KMS-11 (cell line): ENCODE measurements around the gene HMX2.

Experiments used
- H2AFZ ChIP-seq: fragments of 200-600 bp; sonication (generic); 2 replicates; pipeline ENCODE4 v1.6.1; 2016; ENCODE audit warnings: antibody characterized with exemption, mixed run types, low read depth
- H3K27ac ChIP-seq: fragments of 200-600 bp; sonication (generic); 2 replicates; pipeline ENCODE4 v1.6.1; 2016; ENCODE audit warnings: mild to moderate bottlenecking, mixed run types
- H3K27me3 ChIP-seq: fragments of 200-600 bp; sonication (generic); 2 replicates; pipeline ENCODE4 v1.6.1; 2017; ENCODE audit warnings: mild to moderate bottlenecking, low read depth, mixed run types, moderate library complexity; ENCODE audit not compliant: insufficient read depth
- H3K36me3 ChIP-seq: fragments of 200-600 bp; sonication (generic); 2 replicates; pipeline ENCODE4 v1.6.1; 2017; ENCODE audit warnings: mild to moderate bottlenecking, mixed run types; ENCODE audit not compliant: insufficient read depth
- H3K4me1 ChIP-seq: fragments of 200-600 bp; sonication (generic); 2 replicates; pipeline ENCODE4 v1.6.1; 2016; ENCODE audit warnings: mild to moderate bottlenecking, low read depth, mixed run types; ENCODE audit not compliant: poor library complexity, severe bottlenecking
- H3K4me2 ChIP-seq: fragments of 200-600 bp; sonication (generic); 2 replicates; pipeline ENCODE4 v1.7.0; 2016; ENCODE audit warnings: mild to moderate bottlenecking, mixed run types
- H3K4me3 ChIP-seq: fragments of 200-600 bp; sonication (generic); IDR thresholded peaks from 2 replicates; pipeline ENCODE4 v1.6.1; 2017; ENCODE audit warnings: low read depth, low read length, mixed read lengths; ENCODE audit not compliant: insufficient read depth
- H3K79me2 ChIP-seq: fragments of 200-600 bp; sonication (generic); 2 replicates; pipeline ENCODE4 v1.6.1; 2016; ENCODE audit warnings: low read depth, mixed run types; ENCODE audit not compliant: insufficient read depth
- H3K9ac ChIP-seq: fragments of 200-600 bp; sonication (generic); 2 replicates; pipeline ENCODE4 v1.6.1; 2016; ENCODE audit warnings: mild to moderate bottlenecking, mixed run types
- H4K20me1 ChIP-seq: fragments of 200-600 bp; sonication (generic); 2 replicates; pipeline ENCODE4 v1.6.1; 2016; ENCODE audit warnings: mild to moderate bottlenecking, mixed run types; ENCODE audit not compliant: insufficient read depth
- CTCF ChIP-seq: fragments of 200-600 bp; sonication (generic); conservative IDR thresholded peaks from 2 replicates; pipeline ENCODE4 v1.6.1; 2017; ENCODE audit warnings: low read depth, mild to moderate bottlenecking, antibody characterized with exemption, low read length, moderate library complexity, mixed read lengths

The HMX2 gene

GRCh38 chr10:123134343-123134914 is 13.5 kb upstream of the HMX2 start:
- H2AFZ ChIP-seq = no peak overlapping the region
- no peak overlapping the region for H3K9ac ChIP-seq
- no peaks in the 10 kb centered on the region for H3K27me3 ChIP-seq
- H3K27ac ChIP-seq = no peak overlapping the region
- no peak overlapping the region for H3K4me2 ChIP-seq
- no peaks in the 10 kb centered on the region for H4K20me1 ChIP-seq
- no peak overlapping the region for H3K4me3 ChIP-seq
- H3K36me3 ChIP-seq = no peaks in the 10 kb centered on the region
- no peak for TF ChIP-seq CTCF
- no peaks in the 10 kb centered on the region for H3K79me2 ChIP-seq
- no peaks in the 10 kb centered on the region for H3K4me1 ChIP-seq

GRCh38 chr10:123134915-123135414 is 13.0 kb upstream of the HMX2 start:
- H3K4me1 ChIP-seq = no peaks in the 10 kb centered on the region
- H3K27me3 ChIP-seq = no peaks in the 10 kb centered on the region
- H2AFZ ChIP-seq = no peak overlapping the region
- no peaks in the 10 kb centered on the region for H4K20me1 ChIP-seq
- no peaks in the 10 kb centered on the region for H3K79me2 ChIP-seq
- no peak overlapping the region for H3K27ac ChIP-seq
- no peak for TF ChIP-seq CTCF
- no peak overlapping the region for H3K4me3 ChIP-seq
- H3K9ac ChIP-seq = no peak overlapping the region
- H3K36me3 ChIP-seq = no peaks in the 10 kb centered on the region
- H3K4me2 ChIP-seq = no peak overlapping the region

GRCh38 chr10:123135415-123136141 is 12.4 kb upstream of the HMX2 start, which contains the start of gene HMX3:
TSS of gene HMX3 (plus strand) at chr10:123135970. CDS start at chr10:123136051, 81 bp downstream.
- Histone ChIP-seq H3K4me2 (no peak within 1 kb of the TSS), H3K9ac (no peak within 1 kb of the TSS), H3K4me3 (no peak within 1 kb of the TSS)

GRCh38 chr10:123136221-123136805 is 11.6 kb upstream of the HMX2 start:
- Histone ChIP-seq H3K79me2 (no peaks in the 10 kb centered on the region), H3K27me3 (no peaks in the 10 kb centered on the region), H3K27ac (no peak overlapping the region), H4K20me1 (no peaks in the 10 kb centered on the region), H3K36me3 (no peaks in the 10 kb centered on the region), H3K4me2 (no peak overlapping the region), H3K4me3 (no peak overlapping the region), H3K9ac (no peak overlapping the region), H3K4me1 (no peaks in the 10 kb centered on the region), H2AFZ (no peak overlapping the region)
- TF ChIP-seq CTCF = no peak

More at GRCh38 chr10:123135415-123136141, 12.4 kb upstream of the HMX2 start, which contains the start of gene HMX3:
- H3K4me1 ChIP-seq = no peaks in the 10 kb centered on the region
- no peaks in the 10 kb centered on the region for H3K27me3 ChIP-seq
- H3K27ac ChIP-seq = no peak within 1 kb of the TSS
- no peaks in the 10 kb centered on the region for H3K36me3 ChIP-seq
- H4K20me1 ChIP-seq = no peaks in the 10 kb centered on the region
- no peaks in the 10 kb centered on the region for H3K79me2 ChIP-seq
- TF ChIP-seq CTCF = no peak
- no peak within 1 kb of the TSS for H2AFZ ChIP-seq
